Hematopoietic multipotent progenitor cell treated with erythropoietin and hydrocortisone succinate and interleukin-3 and kit ligand, for 8 days (in vitro differentiated cells): ENCODE results near the gene ACADS.
"Not testable (repeated sequence)": the region's sequence is repeated elsewhere in the genome, so short reads cannot be mapped to it uniquely, and the experiment has no call there.

Source experiments
- DNase-seq: peaks from one replicate; pipeline ENCODE4 v3.0.0-alpha.2; 2015

ACADS gene

DNA sequence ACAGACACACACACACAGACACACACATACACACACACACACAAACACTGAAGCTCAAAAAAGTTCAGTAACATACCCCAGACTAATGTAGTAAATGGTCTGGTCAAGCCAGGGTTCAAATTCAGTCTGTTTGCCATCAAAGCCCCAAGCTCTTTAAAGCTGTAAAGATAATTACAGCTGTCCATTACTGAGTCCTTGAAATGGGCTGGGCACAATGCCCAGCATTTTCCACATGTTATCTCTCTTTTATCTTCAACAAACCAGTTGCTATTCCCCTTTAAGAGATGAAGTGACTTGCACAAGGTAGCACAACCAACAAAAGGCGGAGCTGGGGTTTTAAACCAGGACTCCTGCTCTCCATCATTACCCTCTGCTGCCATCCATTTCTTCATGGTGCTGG, 23.0 kb upstream of the ACADS start:
- DNase-seq = peak; percentile 73

DNA sequence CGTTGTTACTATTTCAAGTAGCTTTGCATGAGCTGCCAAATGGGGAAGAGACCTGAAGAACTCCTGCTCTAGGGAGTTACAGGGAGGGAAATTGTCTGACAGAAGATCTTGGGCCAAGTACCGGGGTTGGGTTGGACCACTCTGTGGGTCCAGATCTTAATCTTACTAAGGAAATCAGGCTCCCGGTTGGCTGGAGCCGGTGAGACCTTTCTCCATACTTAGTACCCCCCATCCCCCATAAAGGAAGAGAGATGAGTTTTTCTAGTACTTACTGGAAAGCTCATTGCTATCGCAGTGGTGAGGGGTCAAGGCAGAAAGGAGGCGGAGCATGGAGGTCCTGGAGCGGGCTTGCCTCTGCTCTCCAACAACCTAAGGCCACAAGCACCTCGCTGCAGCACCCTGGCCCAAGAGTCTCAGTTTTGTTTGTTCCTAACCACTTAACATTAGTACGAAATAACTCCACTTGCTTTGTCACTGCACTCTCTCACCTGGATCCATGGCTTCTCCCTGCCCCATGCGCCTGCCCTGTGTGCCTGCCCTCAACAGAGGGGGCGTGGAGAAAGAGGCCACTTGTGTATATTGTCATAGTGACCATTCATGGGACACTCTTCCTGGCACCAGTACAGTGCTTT, 22.2 kb upstream of the ACADS start:
- DNase-seq = no peak

DNA sequence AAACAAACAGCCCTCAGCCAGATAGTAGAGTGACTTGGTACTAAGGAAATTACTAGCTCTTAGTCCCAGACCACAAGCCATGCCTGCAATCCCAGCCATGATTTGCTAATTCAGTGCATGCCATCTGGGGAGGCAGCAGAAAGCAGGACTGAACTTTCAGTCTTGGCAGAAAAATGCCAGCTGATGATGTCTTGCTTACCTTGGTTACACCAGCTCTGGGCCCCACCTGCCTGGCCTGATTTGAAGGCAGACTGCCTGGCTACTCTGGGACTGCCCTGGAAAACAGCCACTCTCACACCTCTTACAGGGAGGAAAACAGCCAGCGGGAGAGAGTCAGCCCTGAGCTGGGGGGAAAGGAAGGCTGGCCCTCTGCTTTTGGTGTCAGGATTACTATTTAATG, 20.0 kb upstream of the ACADS start:
- no peak for DNase-seq

DNA sequence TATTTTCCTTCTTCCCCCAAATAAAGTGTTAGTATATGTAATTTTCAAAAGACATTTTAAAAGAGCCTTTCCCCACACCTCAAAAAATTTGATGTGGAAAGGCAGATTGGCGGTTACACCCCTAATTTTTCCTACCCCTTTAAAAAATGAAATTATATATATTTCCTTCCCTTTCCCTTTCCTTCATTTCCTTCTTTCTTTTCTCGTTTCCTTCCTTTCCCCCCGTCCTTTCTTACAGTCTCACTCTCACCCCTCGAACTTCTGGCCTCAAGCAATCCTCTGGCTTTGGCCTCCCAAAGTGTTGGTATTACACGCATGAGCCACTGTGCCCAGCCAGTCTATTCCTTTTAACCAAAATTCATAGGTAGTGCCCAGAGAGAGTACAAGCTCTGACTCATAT, 19.6 kb upstream of the ACADS start:
- DNase-seq = no peak

DNA sequence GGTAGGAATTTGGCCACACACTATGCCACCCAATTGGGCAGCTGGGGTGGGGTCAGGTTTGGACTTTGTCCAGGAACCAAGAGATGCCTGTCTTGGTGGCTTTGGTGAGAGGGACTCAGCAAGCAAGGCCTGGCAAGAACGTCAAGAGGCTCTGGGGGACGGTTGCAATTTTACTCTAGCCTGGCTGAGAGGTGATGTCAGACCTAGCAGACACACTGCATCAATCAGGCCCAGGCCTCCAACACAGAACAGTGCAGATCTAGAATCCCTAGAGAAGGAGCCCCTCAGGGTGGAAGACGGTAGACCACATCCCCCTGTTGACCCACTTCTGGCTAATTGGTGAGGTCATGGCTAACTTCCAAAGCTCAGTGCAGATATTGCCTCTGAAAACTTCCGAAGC, 17.0 kb upstream of the ACADS start:
- DNase-seq = peak; percentile 48

DNA sequence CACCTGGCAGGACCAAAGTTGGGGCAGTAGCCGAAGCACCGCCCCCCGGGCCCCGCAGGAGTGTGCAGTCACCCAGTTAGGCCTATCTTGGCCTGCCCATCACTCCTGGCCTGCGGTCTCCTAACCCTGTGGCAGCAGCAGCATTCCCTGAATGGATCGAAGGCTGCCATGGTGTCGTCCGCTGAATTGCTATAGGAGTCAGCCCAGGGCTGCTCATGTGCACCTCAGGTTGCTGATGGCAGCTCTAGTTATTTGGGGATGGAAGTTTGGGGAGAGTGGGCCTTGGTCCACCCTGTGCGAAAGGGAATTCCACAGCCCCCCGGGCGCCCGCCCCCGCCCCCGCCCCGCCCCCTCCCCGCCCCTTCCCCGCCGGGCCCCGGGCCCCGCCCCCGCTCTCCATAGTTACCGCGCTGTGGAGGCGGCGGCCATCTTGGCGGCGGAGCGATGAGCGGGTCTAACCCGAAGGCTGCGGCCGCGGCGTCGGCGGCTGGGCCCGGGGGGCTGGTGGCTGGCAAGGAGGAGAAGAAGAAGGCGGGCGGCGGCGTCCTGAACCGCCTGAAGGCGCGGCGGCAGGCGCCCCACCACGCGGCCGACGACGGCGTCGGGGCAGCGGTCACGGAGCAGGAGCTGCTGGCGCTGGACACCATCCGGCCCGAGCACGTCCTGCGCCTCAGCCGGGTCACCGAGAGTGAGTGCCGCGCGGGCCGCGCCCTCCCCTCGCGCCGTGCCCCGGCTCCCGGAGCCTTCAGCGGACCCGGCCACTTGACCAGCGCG, 15.4 kb upstream of the ACADS start, which contains the start of gene UNC119B:
Gene UNC119B (plus strand): TSS at position 428 of the 774 bp plus-strand sequence. CDS start 17 bp downstream, at position 445.
- DNase-seq = peak; percentile 61

DNA sequence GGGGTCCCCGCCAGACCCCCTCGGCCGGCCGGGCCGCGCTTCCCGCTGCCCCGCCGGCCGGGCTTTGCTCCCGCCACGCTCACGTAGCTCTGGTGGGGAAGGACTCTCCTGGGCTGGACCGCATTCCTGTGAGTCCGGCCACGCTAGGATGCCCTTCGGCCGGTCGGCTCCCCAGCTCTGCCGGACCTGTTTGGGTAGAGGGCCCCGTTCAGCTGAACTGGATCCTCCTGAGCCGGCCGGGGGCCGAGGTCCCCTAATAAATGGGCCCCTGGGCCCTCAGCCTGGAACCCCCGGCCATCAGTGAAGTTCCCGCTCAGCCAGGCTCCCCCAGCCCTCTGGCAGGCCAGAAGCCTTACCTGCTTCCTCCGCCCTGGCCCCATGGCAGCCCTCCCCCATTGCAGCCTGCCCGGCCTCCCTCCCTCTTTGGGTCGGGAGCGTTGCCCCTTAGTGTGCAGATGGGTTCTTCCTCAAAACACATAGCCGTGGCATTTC, 14.8 kb upstream of the ACADS start:
- peak; percentile 19 for DNase-seq

DNA sequence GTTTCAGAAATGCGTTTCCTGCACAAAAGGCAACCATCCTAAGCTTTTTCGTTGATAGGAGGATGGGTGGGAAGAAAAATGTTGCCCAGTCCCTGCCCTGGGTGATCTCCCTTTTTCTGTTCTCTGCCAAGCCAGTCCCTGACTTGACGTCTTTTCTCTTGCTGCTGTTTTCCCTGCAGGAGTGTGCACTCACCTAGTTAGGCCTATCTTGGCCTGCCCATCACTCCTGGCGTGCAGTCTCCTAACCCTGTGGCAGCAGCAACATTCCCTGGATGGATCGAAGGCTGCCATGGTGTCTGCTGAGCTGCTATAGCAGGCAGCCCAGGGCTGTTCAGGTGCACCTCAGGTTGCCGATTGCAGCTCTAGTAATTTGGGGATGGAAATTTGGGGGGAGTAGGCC, 14.2 kb upstream of the ACADS start:
- DNase-seq = no peak

DNA sequence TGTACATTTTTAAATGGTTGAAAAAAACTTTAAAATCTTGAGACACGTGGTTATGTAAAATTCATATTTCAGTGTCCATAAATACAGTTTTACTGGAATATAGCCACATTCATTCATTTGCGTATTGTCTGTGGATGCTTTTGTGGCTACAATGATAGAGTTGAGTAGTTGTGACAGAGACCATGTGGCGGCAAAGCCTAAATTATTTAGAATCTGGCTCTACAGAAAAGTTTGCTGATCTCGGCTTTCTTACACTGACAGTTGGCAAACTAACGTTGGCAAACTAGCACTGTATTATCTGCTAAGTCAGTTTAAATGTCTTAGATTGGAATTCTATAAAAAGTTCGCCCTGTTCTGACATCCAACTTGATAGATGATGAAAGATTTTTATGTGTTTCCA, 13.0 kb upstream of the ACADS start:
- DNase-seq = no peak

DNA sequence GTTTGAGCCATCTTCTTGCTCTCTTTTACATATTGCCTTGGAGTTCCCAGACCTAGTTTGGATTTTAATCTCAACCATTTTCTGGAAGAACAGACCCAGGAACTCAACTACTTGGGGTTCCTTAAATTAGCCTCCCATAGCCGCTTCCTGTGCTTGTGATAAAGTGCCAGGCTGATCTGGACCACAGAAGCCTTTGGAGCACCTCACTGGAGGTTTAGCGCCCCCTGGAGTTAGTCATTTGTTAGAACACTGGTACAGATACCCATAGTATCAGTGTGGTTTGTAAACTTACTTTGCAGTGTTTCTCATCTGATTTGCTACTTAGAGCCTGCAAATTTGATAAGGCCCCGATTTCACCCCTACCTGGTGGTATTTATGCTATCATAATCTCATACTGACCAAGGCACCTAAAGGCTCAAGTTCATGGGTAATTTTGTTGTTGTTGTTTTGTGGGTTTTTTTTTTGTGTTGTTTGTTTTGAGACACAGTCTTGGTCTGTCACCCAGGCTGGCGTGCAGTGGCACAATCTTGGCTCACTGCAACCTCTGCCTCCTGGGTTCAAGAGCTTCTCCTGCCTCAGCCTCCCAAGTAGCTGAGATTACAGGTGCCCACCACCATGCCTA, 11.7 kb upstream of the ACADS start:
- peak; percentile 89 for DNase-seq

DNA sequence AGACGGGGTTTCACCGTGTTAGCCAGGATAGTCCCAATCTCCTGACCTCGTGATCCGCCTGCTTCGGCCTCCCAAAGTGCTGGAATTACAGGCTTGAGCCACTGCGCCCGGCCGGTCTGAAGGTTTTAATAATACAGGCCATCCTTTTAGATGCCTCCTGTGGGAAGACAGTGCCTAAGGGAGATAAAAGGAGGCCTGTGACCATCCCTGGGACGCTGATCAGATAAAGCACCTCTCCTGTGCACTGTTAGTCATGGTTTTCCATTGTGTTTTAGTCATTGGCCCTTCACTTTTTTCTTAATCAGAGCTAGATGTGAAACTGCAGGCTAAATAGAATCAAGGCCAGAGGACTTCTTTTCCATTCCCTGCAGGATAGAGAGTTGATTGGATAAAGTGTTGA, 7.6 kb upstream of the ACADS start:
- peak; percentile 20 for DNase-seq

DNA sequence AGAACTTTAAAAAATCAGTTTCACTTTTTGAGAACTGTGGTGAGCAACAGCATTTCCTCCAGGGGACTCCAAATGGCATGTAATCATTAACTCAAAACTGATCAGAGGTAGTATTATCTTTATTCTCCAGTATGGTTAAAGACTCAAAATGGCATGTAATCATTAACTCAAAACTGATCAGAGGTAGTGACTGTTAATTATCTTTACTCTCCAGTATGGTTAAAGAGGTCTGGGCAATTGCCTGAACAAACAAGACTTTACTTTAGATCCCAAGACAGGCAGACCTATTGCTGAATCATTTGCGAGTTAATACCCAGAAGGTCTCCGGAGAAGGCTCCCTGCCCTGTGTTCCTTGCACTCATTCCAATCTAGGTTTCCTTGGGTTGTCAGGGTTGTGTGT, 6.6 kb upstream of the ACADS start:
- DNase-seq = peak; percentile 54

DNA sequence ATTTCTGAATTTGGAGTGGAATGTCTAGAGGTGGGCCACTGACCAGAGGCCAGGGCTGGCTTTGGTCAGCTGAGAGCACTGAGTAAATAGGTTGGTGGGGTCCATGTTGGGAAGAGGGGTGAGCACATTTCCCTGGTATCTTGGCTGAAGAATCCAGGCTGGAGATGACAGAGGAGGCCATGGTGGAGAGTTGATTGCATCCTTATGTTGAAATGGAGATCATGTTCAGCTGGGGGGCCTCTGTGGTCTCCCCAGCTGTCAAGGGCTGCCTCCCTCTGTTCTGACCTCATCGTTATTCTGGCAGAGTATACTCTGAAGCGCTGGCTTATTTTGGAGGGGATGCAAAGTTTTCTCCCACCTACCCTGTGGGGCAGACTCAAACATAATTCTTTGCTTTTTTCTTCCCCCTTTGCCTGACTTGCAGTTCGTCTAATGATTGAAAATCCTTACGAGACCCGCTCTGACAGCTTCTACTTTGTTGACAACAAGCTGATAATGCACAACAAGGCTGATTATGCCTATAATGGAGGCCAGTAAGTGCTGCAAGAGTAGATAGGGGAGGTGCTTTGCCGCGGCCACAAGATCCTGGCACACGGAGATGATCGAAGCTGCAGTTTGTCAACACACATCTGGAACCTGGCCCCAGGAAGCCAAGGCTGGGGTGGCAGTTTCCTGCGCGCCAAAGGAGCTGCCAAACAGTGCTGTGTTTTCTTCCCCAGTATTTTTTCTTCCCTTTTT, 6.0 kb upstream of the ACADS start:
- peak; percentile 88 for DNase-seq

DNA sequence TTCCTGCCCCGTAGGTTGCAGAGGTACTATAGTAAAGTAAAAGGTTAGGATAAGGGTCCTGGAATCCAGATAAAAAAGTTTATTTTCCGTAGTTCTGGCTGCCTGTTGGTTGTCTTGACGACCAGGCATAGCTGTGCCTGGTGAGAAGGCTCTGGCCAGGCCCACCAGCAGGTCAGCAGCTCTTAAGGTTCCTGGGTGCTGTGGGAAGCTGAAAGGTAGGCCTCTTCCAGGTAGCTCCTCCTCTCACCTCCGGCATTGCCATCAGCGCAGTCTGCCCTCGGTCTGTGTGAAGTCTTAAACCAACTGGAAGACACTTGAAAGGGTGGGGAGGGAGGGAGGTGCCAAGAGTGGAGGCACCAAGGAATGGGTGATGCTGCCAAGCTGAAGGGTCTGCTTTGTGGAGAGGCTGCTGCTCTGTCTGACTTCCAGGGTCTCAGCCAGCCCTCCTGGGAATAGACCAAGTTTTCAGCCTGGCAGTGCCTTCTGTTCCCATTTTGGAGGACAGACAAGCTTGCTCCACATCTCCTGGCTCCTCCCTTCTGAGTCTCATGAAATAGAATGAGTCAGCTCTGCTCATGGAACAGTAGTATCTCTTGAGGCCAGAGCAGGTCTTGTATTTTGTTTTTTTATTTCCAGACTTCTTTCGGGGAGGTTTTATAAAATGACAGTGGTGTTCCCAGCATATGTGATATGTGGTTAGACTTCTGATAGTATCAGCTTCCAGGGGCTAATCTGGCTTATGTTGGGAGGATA, 5.2 kb upstream of the ACADS start:
- DNase-seq = peak; percentile 94

DNA sequence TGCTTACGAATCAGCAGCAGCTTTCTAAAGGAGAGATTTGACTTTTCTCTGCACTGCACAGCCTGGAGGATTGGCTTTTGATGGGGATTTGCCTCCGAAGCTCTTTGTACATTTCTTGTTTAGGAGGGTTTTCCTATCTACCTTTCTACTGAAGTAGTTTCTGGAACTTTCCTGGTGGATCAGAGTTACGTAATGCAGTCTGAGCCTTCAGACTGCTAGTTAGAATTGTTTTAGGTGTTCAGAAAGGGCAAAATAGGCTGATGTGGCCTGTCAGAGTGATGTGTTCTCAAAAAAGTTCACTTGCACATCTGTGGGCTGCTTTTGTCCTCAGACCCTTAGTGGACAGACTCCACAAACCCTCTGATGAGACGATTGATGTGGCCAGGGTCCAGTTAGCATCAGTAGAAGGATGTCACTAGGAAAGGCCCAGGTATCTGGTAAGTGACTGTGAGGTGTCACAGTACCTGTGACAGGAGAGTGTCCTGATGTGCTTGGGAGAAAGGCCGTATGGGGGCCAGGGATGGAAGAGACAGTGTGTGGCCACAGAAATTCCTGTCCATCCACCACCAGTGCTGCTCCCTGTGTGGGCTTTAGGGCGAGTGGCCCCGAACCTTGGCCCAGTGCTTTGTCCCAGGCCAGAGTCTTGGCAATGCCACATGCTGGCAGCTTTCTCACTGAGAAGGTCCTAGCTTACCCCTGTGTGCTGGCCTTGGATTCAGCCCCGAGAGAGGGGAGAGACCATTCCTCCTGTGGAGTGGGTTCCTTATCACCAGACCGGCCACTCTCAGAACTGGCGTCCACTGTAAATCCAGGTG, 4.4 kb upstream of the ACADS start:
- no peak for DNase-seq

DNA sequence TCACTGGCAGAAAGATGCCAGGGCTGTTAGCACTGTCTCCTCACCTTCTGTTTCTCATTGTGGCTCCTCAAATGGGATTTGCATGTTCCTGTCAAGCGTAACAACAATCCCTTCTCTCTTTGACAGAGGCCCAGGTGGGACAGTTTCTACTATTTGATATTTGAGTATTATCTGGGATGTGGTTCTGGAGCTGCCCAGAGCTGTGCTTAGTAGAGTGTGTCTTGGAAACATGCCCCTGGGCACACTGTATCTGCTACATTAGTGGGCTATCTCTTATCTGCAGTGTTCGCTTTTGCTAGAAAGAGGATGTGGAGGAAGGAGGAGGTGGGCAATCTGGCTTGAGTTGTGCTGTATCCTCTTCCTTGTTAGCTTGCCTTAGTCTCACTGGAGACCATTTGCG, 3.8 kb upstream of the ACADS start:
- peak; percentile 42 for DNase-seq

DNA sequence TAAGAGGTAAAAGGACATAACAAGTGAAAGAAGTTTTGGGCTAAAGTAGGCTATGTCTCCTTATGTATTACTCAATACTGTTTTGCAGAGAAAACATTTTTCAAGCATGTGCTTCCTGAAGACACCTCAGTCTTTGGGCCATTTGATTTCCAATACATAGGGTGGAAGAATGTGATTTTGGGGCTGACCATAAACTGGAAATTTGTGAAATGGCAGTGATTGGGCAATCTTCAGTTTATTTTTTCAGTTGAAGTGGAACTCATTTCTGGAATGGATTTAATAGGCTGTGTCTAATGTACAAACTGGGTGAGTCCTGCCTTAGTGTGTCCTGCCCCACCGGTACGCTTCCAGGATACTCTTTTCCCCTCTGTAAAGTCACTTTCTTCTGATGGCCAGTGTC, 2.8 kb upstream of the ACADS start:
- no peak for DNase-seq

DNA sequence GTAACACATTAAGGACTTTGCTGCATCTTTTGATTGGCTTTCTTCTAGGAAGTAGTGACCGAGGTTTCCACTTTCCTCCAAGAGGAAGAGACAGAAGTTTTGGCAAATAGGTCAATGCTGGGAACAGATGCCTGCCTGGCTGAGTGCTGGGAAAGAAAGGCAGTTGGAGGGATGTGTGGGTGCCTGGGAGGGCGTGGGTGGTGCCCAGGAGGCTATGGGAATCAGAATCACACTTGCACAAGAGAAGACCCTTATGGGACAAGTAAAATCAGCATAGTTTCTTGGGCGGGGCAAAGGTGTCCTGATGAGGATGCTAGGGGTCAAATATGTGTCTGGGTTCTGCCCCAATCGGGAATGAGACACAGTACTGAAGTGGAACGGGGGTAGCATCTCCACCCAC, 906 bp upstream of the ACADS start:
- DNase-seq = no peak

DNA sequence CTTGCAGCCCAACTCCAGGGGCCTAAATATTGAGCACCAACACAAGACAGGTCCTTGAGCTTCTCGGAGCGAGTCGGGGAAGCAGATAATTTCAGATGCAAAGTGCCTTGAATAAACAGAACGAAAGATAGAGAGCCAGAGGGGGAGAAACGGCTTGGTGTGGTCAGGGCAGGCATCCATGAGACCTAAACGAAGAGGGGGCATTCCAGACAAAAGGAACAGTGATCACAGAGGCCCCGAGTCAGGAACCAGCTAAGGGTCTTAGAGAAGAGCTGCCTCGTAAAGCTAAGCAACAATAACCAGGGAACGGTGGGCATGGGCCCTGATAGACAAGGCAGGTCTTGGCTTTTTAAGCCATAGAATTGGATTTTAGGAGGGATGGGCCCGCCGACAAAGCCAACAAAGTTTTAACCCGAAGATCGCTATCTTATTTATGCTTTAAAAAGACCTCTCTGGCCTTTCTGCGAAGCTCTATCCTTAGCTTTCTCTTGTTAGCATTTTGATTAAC, 421 bp upstream of the ACADS start:
- no peak for DNase-seq

DNA sequence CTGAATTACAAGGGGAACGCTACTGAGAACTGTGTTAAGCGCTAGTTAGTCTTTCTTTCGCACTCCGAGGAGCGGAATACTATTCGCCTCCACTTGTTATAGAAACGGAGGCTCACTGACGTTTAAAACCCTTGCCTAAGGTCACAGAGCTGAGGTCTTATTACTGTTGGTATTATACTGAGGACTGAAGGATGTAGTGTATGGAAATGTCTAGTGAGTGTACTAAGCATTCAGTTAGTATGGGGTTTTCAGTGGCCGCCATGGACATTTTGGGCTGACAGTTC, 826 bp downstream of the ACADS start:
- DNase-seq = no peak

DNA sequence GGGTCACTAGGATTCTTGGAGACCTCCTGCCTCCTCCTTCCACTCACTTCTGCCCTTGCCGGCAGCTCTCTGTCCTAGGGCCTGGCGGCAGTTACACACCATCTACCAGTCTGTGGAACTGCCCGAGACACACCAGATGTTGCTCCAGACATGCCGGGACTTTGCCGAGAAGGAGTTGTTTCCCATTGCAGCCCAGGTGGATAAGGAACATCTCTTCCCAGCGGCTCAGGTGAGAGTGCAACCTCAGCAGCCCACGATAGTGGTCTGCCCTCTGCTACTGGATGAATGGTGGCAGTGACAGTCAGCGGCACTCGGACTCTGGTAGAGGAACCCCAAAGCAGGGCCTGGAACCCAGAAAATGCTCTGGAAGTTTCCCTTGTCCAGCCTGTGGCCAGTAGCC, 1.3 kb downstream of the ACADS start:
- DNase-seq = no peak

DNA sequence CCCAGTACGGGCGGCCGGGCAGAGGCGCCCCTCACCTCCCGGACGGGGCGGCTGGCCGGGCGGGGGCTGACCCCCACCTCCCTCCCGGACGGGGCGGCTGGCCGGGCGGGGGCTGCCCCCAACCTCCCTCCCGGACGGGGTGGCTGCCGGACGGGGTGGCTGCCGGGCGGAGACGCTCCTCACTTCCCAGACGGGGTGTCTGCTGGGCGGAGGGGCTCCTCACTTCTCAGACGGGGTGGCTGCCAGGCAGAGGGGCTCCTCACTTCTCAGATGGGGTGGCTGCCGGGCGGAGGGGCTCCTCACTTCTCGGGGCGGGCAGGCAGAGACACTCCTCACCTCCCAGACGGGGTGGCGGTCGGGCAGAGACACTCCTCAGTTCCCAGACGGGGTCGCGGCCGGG, 6.6 kb downstream of the ACADS start:
- not testable (repeated sequence) for DNase-seq
